WTC11 (cell line): ENCODE results near the gene PDE6B. TPM values are rescaled to one million over a fixed set of nuclear protein-coding genes. Genes with fewer than 3 reads are reported as not detected.

ENCODE experiments used
- ATAC-seq: fragments of 200-7000 bp; cut with Tn5 transposase; 2 replicates; pipeline ENCODE4 v1.10.0; 2021; ENCODE audit warnings: mild to moderate bottlenecking, moderate library complexity
- CTCF ChIA-PET: fragments of 300-600 bp; sonication (Branson Sonifier 250); formaldehyde crosslinking; loops from one replicate; lab custom pipeline; 2021; ENCODE audit warnings: antibody characterized with exemption; lab: Charles Lee
- POLR2A ChIA-PET: fragments of 350-600 bp; sonication (Branson Sonifier 250); formaldehyde crosslinking; loops from one replicate; lab custom pipeline; 2021; ENCODE audit warnings: antibody characterized with exemption; lab: Charles Lee
- DNase-seq: peaks from one replicate; pipeline ENCODE4 v3.0.0; 2021; ENCODE audit warnings: low spot score
- H3K27ac Mint-ChIP-seq: 2 replicates; pipeline ENCODE4 v1.8.0; 2021; ENCODE audit warnings: mixed read lengths
- H3K27me3 Mint-ChIP-seq: 2 replicates; pipeline ENCODE4 v1.8.0; 2021; ENCODE audit warnings: low read depth, mild to moderate bottlenecking, moderate library complexity, mixed read lengths
- H3K36me3 Mint-ChIP-seq: 2 replicates; pipeline ENCODE4 v1.8.0; 2021; ENCODE audit warnings: mixed read lengths
- H3K4me1 Mint-ChIP-seq: 2 replicates; pipeline ENCODE4 v1.8.0; 2022; ENCODE audit warnings: mixed read lengths
- H3K4me3 Mint-ChIP-seq: 2 replicates; pipeline ENCODE4 v1.8.0; 2021; ENCODE audit warnings: mild to moderate bottlenecking, moderate library complexity, mixed read lengths
- H3K9me3 Mint-ChIP-seq: 2 replicates; pipeline ENCODE4 v1.8.0; 2021; ENCODE audit warnings: mixed read lengths
- CREB1 ChIP-seq: sonication (generic); formaldehyde crosslinking; IDR thresholded peaks from 2 replicates; pipeline ENCODE4 v1.8.0; 2023; ENCODE audit warnings: mild to moderate bottlenecking, missing genetic modification reagents
- CREM ChIP-seq: sonication (generic); formaldehyde crosslinking; IDR thresholded peaks from 2 replicates; pipeline ENCODE4 v1.8.1; 2022; ENCODE audit warnings: mild to moderate bottlenecking, missing genetic modification reagents, moderate library complexity
- GABPB1 ChIP-seq: sonication (generic); formaldehyde crosslinking; IDR thresholded peaks from 2 replicates; pipeline ENCODE4 v1.8.1; 2023; ENCODE audit warnings: mild to moderate bottlenecking, missing genetic modification reagents
- JUN ChIP-seq: sonication (generic); formaldehyde crosslinking; IDR thresholded peaks from 2 replicates; pipeline ENCODE4 v1.8.0; 2023; ENCODE audit warnings: mild to moderate bottlenecking, missing genetic modification reagents
- NFATC4 ChIP-seq: fragments of 250-450 bp; sonication (Bioruptor Pico); IDR thresholded peaks from 2 replicates; pipeline ENCODE4 v1.9.0; 2021; ENCODE audit warnings: mild to moderate bottlenecking
- NR2C2 ChIP-seq: sonication (generic); formaldehyde crosslinking; IDR thresholded peaks from 2 replicates; pipeline ENCODE4 v1.8.0; 2022; ENCODE audit warnings: mild to moderate bottlenecking, missing genetic modification reagents
- PRRX2 ChIP-seq: fragments of 250-450 bp; sonication (Bioruptor Pico); IDR thresholded peaks from 2 replicates; pipeline ENCODE4 v1.8.0; 2021; ENCODE audit warnings: mild to moderate bottlenecking
- SMAD3 ChIP-seq: sonication (generic); formaldehyde crosslinking; IDR thresholded peaks from 2 replicates; pipeline ENCODE4 v1.8.0; 2022; ENCODE audit warnings: missing genetic modification reagents, mild to moderate bottlenecking, borderline replicate concordance
- SOX15 ChIP-seq: fragments of 250-450 bp; sonication (Bioruptor Pico); IDR thresholded peaks from 2 replicates; pipeline ENCODE4 v1.9.0; 2021; ENCODE audit warnings: mild to moderate bottlenecking
- TEAD1 ChIP-seq: sonication (generic); formaldehyde crosslinking; IDR thresholded peaks from 2 replicates; pipeline ENCODE4 v1.8.0; 2022; ENCODE audit warnings: mild to moderate bottlenecking, missing genetic modification reagents
- TEAD4 ChIP-seq: sonication (generic); formaldehyde crosslinking; IDR thresholded peaks from 2 replicates; pipeline ENCODE4 v1.8.0; 2022; ENCODE audit warnings: mild to moderate bottlenecking, missing genetic modification reagents
- ZNF317 ChIP-seq: sonication (generic); formaldehyde crosslinking; IDR thresholded peaks from 2 replicates; pipeline ENCODE4 v1.8.1; 2023; ENCODE audit warnings: low read depth, mild to moderate bottlenecking, moderate library complexity, missing genetic modification reagents, borderline replicate concordance
- ZNF416 ChIP-seq: fragments of 250-450 bp; sonication (Bioruptor Pico); IDR thresholded peaks from 2 replicates; pipeline ENCODE4 v1.9.0; 2021; ENCODE audit warnings: mild to moderate bottlenecking, inconsistent platforms
- total RNA-seq: library from RNA; stranded (reverse); gene quantifications from 3 replicates; pipeline ENCODE4 v1.2.3, GENCODE V29; 2021
- TF ChIP-seq, protein P1 (sequence below): sonication (generic); formaldehyde crosslinking; IDR thresholded peaks from 2 replicates; pipeline ENCODE4 v1.8.0; 2022; ENCODE audit warnings: mild to moderate bottlenecking, missing genetic modification reagents
- TF ChIP-seq, protein P2 (sequence below): sonication (generic); formaldehyde crosslinking; IDR thresholded peaks from 2 replicates; pipeline ENCODE4 v1.8.0; 2022; ENCODE audit warnings: missing genetic modification reagents
- TF ChIP-seq, protein P3 (sequence below): sonication (generic); formaldehyde crosslinking; IDR thresholded peaks from 2 replicates; pipeline ENCODE4 v1.8.1; 2023; ENCODE audit warnings: mild to moderate bottlenecking, missing genetic modification reagents, moderate library complexity
- TF ChIP-seq, protein P4 (sequence below): sonication (generic); formaldehyde crosslinking; IDR thresholded peaks from 2 replicates; pipeline ENCODE4 v1.8.1; 2023; ENCODE audit warnings: mild to moderate bottlenecking, missing genetic modification reagents, moderate library complexity
- TF ChIP-seq, protein P5 (sequence below): fragments of 250-450 bp; sonication (Bioruptor Pico); IDR thresholded peaks from 2 replicates; pipeline ENCODE4 v2.1.2; 2022; ENCODE audit warnings: mild to moderate bottlenecking, moderate library complexity
- TF ChIP-seq, protein P6 (sequence below): fragments of 250-450 bp; sonication (Bioruptor Pico); IDR thresholded peaks from 2 replicates; pipeline ENCODE4 v1.8.0; 2021; ENCODE audit warnings: mild to moderate bottlenecking
- TF ChIP-seq, protein P7 (sequence below): sonication (generic); formaldehyde crosslinking; IDR thresholded peaks from 2 replicates; pipeline ENCODE4 v1.8.1; 2023; ENCODE audit warnings: mild to moderate bottlenecking, moderate library complexity, missing genetic modification reagents

Gene PDE6B
- total RNA-seq, 1 experiment from 2014 or later = 7.1 TPM

DNA sequence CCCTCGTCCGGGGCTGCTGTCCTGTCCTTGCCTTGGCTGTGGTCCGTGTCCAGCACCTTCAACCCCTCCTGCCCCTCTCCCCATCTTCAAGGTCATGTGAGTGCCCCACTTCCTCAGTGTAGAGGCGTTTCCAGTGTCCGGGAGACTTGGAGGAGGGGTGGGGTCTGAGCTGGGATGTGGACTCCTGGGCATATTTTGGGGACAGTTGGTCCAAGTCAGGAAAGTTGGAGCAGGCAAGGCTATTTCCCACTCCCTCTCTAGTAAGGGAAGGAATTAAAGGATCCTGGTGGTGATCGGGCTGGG, 83.2 kb downstream of the PDE6B start:
- H3K4me3 Mint-ChIP-seq = no peak overlapping the region
- DNase-seq = no peak
- H3K27me3 Mint-ChIP-seq = peaks cover 5% of the 10 kb centered on the region; the same call in 1 of the 2 replicates
- ATAC-seq = no peak
- H3K4me1 Mint-ChIP-seq = peaks cover 10% of the 10 kb centered on the region; the same call in 1 of the 2 replicates
- TF ChIP-seq TEAD4 (CRISPR knock-in tag) (no peak), ZNF317 (CRISPR knock-in tag) (no peak), CREB1 (CRISPR knock-in tag) (no peak), SMAD3 (CRISPR knock-in tag) (no peak), GABPB1 (no peak), SOX15 (no peak), CREM (CRISPR knock-in tag) (no peak), JUN (CRISPR knock-in tag) (no peak), PRRX2 (no peak), NR2C2 (no peak), NFATC4 (no peak), ZNF416 (CRISPR knock-in tag) (no peak), TEAD1 (CRISPR knock-in tag) (no peak)
- TF ChIP-seq, protein P1, sequence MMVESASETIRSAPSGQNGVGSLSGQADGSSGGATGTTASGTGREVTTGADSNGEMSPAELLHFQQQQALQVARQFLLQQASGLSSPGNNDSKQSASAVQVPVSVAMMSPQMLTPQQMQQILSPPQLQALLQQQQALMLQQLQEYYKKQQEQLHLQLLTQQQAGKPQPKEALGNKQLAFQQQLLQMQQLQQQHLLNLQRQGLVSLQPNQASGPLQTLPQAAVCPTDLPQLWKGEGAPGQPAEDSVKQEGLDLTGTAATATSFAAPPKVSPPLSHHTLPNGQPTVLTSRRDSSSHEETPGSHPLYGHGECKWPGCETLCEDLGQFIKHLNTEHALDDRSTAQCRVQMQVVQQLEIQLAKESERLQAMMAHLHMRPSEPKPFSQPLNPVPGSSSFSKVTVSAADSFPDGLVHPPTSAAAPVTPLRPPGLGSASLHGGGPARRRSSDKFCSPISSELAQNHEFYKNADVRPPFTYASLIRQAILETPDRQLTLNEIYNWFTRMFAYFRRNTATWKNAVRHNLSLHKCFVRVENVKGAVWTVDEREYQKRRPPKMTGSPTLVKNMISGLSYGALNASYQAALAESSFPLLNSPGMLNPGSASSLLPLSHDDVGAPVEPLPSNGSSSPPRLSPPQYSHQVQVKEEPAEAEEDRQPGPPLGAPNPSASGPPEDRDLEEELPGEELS (CRISPR knock-in tag) = no peak
- TF ChIP-seq, protein P2, sequence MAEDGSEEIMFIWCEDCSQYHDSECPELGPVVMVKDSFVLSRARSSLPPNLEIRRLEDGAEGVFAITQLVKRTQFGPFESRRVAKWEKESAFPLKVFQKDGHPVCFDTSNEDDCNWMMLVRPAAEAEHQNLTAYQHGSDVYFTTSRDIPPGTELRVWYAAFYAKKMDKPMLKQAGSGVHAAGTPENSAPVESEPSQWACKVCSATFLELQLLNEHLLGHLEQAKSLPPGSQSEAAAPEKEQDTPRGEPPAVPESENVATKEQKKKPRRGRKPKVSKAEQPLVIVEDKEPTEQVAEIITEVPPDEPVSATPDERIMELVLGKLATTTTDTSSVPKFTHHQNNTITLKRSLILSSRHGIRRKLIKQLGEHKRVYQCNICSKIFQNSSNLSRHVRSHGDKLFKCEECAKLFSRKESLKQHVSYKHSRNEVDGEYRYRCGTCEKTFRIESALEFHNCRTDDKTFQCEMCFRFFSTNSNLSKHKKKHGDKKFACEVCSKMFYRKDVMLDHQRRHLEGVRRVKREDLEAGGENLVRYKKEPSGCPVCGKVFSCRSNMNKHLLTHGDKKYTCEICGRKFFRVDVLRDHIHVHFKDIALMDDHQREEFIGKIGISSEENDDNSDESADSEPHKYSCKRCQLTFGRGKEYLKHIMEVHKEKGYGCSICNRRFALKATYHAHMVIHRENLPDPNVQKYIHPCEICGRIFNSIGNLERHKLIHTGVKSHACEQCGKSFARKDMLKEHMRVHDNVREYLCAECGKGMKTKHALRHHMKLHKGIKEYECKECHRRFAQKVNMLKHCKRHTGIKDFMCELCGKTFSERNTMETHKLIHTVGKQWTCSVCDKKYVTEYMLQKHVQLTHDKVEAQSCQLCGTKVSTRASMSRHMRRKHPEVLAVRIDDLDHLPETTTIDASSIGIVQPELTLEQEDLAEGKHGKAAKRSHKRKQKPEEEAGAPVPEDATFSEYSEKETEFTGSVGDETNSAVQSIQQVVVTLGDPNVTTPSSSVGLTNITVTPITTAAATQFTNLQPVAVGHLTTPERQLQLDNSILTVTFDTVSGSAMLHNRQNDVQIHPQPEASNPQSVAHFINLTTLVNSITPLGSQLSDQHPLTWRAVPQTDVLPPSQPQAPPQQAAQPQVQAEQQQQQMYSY = no peak
- TF ChIP-seq, protein P3, sequence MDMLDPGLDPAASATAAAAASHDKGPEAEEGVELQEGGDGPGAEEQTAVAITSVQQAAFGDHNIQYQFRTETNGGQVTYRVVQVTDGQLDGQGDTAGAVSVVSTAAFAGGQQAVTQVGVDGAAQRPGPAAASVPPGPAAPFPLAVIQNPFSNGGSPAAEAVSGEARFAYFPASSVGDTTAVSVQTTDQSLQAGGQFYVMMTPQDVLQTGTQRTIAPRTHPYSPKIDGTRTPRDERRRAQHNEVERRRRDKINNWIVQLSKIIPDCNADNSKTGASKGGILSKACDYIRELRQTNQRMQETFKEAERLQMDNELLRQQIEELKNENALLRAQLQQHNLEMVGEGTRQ (CRISPR knock-in tag) = no peak
- TF ChIP-seq, protein P4, sequence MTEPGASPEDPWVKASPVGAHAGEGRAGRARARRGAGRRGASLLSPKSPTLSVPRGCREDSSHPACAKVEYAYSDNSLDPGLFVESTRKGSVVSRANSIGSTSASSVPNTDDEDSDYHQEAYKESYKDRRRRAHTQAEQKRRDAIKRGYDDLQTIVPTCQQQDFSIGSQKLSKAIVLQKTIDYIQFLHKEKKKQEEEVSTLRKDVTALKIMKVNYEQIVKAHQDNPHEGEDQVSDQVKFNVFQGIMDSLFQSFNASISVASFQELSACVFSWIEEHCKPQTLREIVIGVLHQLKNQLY (CRISPR knock-in tag) = no peak
- TF ChIP-seq, protein P5, sequence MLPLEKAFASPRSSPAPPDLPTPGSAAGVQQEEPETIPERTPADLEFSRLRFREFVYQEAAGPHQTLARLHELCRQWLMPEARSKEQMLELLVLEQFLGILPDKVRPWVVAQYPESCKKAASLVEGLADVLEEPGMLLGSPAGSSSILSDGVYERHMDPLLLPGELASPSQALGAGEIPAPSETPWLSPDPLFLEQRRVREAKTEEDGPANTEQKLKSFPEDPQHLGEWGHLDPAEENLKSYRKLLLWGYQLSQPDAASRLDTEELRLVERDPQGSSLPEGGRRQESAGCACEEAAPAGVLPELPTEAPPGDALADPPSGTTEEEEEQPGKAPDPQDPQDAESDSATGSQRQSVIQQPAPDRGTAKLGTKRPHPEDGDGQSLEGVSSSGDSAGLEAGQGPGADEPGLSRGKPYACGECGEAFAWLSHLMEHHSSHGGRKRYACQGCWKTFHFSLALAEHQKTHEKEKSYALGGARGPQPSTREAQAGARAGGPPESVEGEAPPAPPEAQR (CRISPR knock-in tag) = no peak
- TF ChIP-seq, protein P6, sequence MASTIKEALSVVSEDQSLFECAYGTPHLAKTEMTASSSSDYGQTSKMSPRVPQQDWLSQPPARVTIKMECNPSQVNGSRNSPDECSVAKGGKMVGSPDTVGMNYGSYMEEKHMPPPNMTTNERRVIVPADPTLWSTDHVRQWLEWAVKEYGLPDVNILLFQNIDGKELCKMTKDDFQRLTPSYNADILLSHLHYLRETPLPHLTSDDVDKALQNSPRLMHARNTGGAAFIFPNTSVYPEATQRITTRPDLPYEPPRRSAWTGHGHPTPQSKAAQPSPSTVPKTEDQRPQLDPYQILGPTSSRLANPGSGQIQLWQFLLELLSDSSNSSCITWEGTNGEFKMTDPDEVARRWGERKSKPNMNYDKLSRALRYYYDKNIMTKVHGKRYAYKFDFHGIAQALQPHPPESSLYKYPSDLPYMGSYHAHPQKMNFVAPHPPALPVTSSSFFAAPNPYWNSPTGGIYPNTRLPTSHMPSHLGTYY = no peak
- TF ChIP-seq, protein P7, sequence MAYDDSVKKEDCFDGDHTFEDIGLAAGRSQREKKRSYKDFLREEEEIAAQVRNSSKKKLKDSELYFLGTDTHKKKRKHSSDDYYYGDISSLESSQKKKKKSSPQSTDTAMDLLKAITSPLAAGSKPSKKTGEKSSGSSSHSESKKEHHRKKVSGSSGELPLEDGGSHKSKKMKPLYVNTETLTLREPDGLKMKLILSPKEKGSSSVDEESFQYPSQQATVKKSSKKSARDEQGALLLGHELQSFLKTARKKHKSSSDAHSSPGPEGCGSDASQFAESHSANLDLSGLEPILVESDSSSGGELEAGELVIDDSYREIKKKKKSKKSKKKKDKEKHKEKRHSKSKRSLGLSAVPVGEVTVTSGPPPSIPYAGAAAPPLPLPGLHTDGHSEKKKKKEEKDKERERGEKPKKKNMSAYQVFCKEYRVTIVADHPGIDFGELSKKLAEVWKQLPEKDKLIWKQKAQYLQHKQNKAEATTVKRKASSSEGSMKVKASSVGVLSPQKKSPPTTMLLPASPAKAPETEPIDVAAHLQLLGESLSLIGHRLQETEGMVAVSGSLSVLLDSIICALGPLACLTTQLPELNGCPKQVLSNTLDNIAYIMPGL (CRISPR knock-in tag) = no peak
- H3K36me3 Mint-ChIP-seq = peaks cover 24% of the 10 kb centered on the region
- H3K27ac Mint-ChIP-seq = no peak overlapping the region
- POLR2A ChIA-PET = no interaction called here
- CTCF ChIA-PET = interaction anchor here (2.4 kb wide), 1 partner anchor 25 kb away, joined by 7 read pairs; no protein-coding TSS in a partner anchor
- H3K9me3 Mint-ChIP-seq = peaks cover 11% of the 10 kb centered on the region
